ENCODE measurements around the gene TMEM185B. TPM values are rescaled to one million over a fixed set of nuclear protein-coding genes. Genes with fewer than 3 reads are reported as not detected.
A peak's percentile ranks its signal among the peaks of the same experiment; 100 is the strongest.
"Not testable (repeated sequence)": the region's sequence is repeated elsewhere in the genome, so short reads cannot be mapped to it uniquely, and the experiment has no call there.

The TMEM185B gene
- total RNA-seq = 10 to 100 TPM; 11.9 to 22.5 TPM

GRCh38 chr2:120223034-120223912, at the start of gene TMEM185B:
TMEM185B (minus strand) TSS chr2:120223400; CDS start chr2:120222976, 424 bp downstream.
- Mint-ChIP-seq H3K36me3 (peaks cover 40 to 45% of the 10 kb centered on the region in 2 donors), H3K9me3 (peaks cover 6 to 12% of the 10 kb centered on the region in 2 donors), H3K27ac (peak within 1 kb of the TSS; percentile 84 to 90)
- DNase-seq (ENCODE audit: low spot score in 2 of 2) (peak; percentile 93 to 94), ATAC-seq (peak; percentile 91 to 92)

- ATAC-seq = no peak
- Mint-ChIP-seq H3K27ac (no peak overlapping the region), H3K36me3 (peaks cover 4 to 57% of the 10 kb centered on the region in 2 donors), H3K9me3 (peaks cover 0 to 13% of the 10 kb centered on the region in 2 donors)
- DNase-seq (ENCODE audit: low spot score in 2 of 2) = no peak
Measured at GRCh38 chr2:120271711-120272379, 48.6 kb upstream of the TMEM185B start.

GRCh38 chr2:120269816-120270215, 46.6 kb upstream of the TMEM185B start:
- ATAC-seq = no peak
- DNase-seq (ENCODE audit: low spot score in 2 of 2) = no peak
- Mint-ChIP-seq H3K9me3 (peaks cover 0 to 8% of the 10 kb centered on the region in 2 donors), H3K36me3 (peaks cover 4 to 51% of the 10 kb centered on the region in 2 donors), H3K27ac (no peak overlapping the region)

GRCh38 chr2:120269076-120269744, 46.0 kb upstream of the TMEM185B start:
- DNase-seq (ENCODE audit: low spot score in 2 of 2) = no peak
- Mint-ChIP-seq H3K36me3 (peaks cover 4 to 48% of the 10 kb centered on the region in 2 donors), H3K9me3 (peaks cover 0 to 8% of the 10 kb centered on the region in 2 donors), H3K27ac (no peak overlapping the region)
- no peak for ATAC-seq

- H3K36me3 Mint-ChIP-seq = peaks cover 4 to 39% of the 10 kb centered on the region in 2 donors
- H3K27ac Mint-ChIP-seq = peak overlapping the region; percentile 84 to 92
- H3K9me3 Mint-ChIP-seq = peaks cover 0 to 4% of the 10 kb centered on the region in 2 donors
- DNase-seq (ENCODE audit: low spot score in 2 of 2) = no peak
- ATAC-seq = peak; percentile 73 to 95
Measured at GRCh38 chr2:120267348-120267747, 44.1 kb upstream of the TMEM185B start.

- Mint-ChIP-seq H3K9me3 (no peaks in the 10 kb centered on the region), H3K27ac (no peak overlapping the region), H3K36me3 (peaks cover 4 to 34% of the 10 kb centered on the region in 2 donors)
- no peak for ATAC-seq
- DNase-seq (ENCODE audit: low spot score in 2 of 2) = no peak
Measured at GRCh38 chr2:120265006-120265405, 41.8 kb upstream of the TMEM185B start.

- Mint-ChIP-seq H3K9me3 (peaks cover 5 to 8% of the 10 kb centered on the region in 2 donors), H3K36me3 (peaks cover 9 to 23% of the 10 kb centered on the region in 2 donors), H3K27ac (no peak overlapping the region)
- DNase-seq (ENCODE audit: low spot score in 2 of 2) = no peak
- no peak for ATAC-seq
Measured at GRCh38 chr2:120262761-120263428, 39.7 kb upstream of the TMEM185B start.

- no peak overlapping the region for H3K27ac Mint-ChIP-seq
- H3K36me3 Mint-ChIP-seq = peaks cover 9 to 28% of the 10 kb centered on the region in 2 donors
- DNase-seq (ENCODE audit: low spot score in 2 of 2) (no peak), ATAC-seq (peak in 1 of 2 donors; percentile 18)
- H3K9me3 Mint-ChIP-seq = peaks cover 5 to 8% of the 10 kb centered on the region in 2 donors
Measured at GRCh38 chr2:120262150-120262549, 39.0 kb upstream of the TMEM185B start.

GRCh38 chr2:120261387-120262006, 38.3 kb upstream of the TMEM185B start:
- Mint-ChIP-seq H3K9me3 (peaks cover 5 to 9% of the 10 kb centered on the region in 2 donors), H3K36me3 (peaks cover 9 to 32% of the 10 kb centered on the region in 2 donors), H3K27ac (no peak overlapping the region)
- peak; percentile 94 to 97 for ATAC-seq
- DNase-seq (ENCODE audit: low spot score in 2 of 2) = peak in 1 of 2 donors; percentile 22

- no peak for ATAC-seq
- Mint-ChIP-seq H3K36me3 (peaks cover 9 to 40% of the 10 kb centered on the region in 2 donors), H3K9me3 (peaks cover 5 to 16% of the 10 kb centered on the region in 2 donors), H3K27ac (no peak overlapping the region)
- no peak for DNase-seq (ENCODE audit: low spot score in 2 of 2)
Measured at GRCh38 chr2:120260736-120261135, 37.5 kb upstream of the TMEM185B start.

- Mint-ChIP-seq H3K9me3 (peaks cover 5 to 22% of the 10 kb centered on the region in 2 donors), H3K36me3 (peaks cover 9 to 48% of the 10 kb centered on the region in 2 donors)
- not testable (repeated sequence) for DNase-seq (ENCODE audit: low spot score in 2 of 2); H3K27ac Mint-ChIP-seq; ATAC-seq
Measured at GRCh38 chr2:120259939-120260338, 36.7 kb upstream of the TMEM185B start.

GRCh38 chr2:120258196-120258595, 35.0 kb upstream of the TMEM185B start:
- no peak for ATAC-seq
- H3K27ac Mint-ChIP-seq = no peak overlapping the region
- peaks cover 16 to 65% of the 10 kb centered on the region in 2 donors for H3K36me3 Mint-ChIP-seq
- DNase-seq (ENCODE audit: low spot score in 2 of 2) = no peak
- peaks cover 5 to 23% of the 10 kb centered on the region in 2 donors for H3K9me3 Mint-ChIP-seq

- Mint-ChIP-seq H3K36me3 (peaks cover 17 to 66% of the 10 kb centered on the region in 2 donors), H3K27ac (no peak overlapping the region), H3K9me3 (peaks cover 5 to 23% of the 10 kb centered on the region in 2 donors)
- no peak for DNase-seq (ENCODE audit: low spot score in 2 of 2)
- no peak for ATAC-seq
Measured at GRCh38 chr2:120257522-120257921, 34.3 kb upstream of the TMEM185B start.

- Mint-ChIP-seq H3K9me3 (peaks cover 5 to 23% of the 10 kb centered on the region in 2 donors), H3K27ac (no peak overlapping the region), H3K36me3 (peaks cover 20 to 66% of the 10 kb centered on the region in 2 donors)
- ATAC-seq (no peak), DNase-seq (ENCODE audit: low spot score in 2 of 2) (no peak)
Measured at GRCh38 chr2:120256651-120257000, 33.4 kb upstream of the TMEM185B start.

GRCh38 chr2:120255986-120256650, 32.9 kb upstream of the TMEM185B start:
- no peak overlapping the region for H3K27ac Mint-ChIP-seq

More at GRCh38 chr2:120255986-120256650, 32.9 kb upstream of the TMEM185B start:
- DNase-seq (ENCODE audit: low spot score in 2 of 2) = no peak
- Mint-ChIP-seq H3K36me3 (peaks cover 20 to 66% of the 10 kb centered on the region in 2 donors), H3K9me3 (peaks cover 5 to 23% of the 10 kb centered on the region in 2 donors)
- no peak for ATAC-seq
